ENCODE measurements around the gene GABRG1. TPM values are rescaled to one million over a fixed set of nuclear protein-coding genes. Genes with fewer than 3 reads are reported as not detected.

The GABRG1 gene
- total and polyA plus RNA-seq, 7 donors: under 0.01 TPM; not detected in 6

- Histone ChIP-seq H3K4me3 (no peak overlapping the region), H3K4me1 (no peaks in the 10 kb centered on the region), H3K27me3 (ENCODE audit: insufficient read depth in 3 of 3, low read length in 2 of 3) (no peaks in the 10 kb centered on the region), H3K9me3 (no peaks in the 10 kb centered on the region), H3K36me3 (ENCODE audit: insufficient read depth in 1 of 2, low read depth in 1 of 2) (no peaks in the 10 kb centered on the region), H3K27ac (no peak overlapping the region)
- intact Hi-C loops (cut with DNase I): no loop called here
- 69 to 74% (median 73%) methylated on average over 5 of the region's 5 CpGs for WGBS, 3 donors
- ATAC-seq (no peak), DNase-seq (no peak)
- no peak for TF ChIP-seq CTCF (IDR thresholded peaks at IDR 0.05)
These were observed 42.2 kb downstream of the GABRG1 start for GRCh38 chr4:46081674-46082073.

GRCh38 chr4:46081248-46081647 lies 42.6 kb downstream of the GABRG1 start:
- no peak for TF ChIP-seq CTCF (IDR thresholded peaks at IDR 0.05)
- no peak overlapping the region for H3K4me3 ChIP-seq
- no peaks in the 10 kb centered on the region for H3K36me3 ChIP-seq (ENCODE audit: insufficient read depth in 1 of 2, low read depth in 1 of 2)
- no peaks in the 10 kb centered on the region for H3K9me3 ChIP-seq
- DNase-seq (no peak), ATAC-seq (no peak)
- intact Hi-C loops (cut with DNase I): no loop called here
- no peak overlapping the region for H3K27ac ChIP-seq
- H3K27me3 ChIP-seq (ENCODE audit: insufficient read depth in 3 of 3, low read length in 2 of 3): no peaks in the 10 kb centered on the region
- no peaks in the 10 kb centered on the region for H3K4me1 ChIP-seq

- DNase-seq (no peak), ATAC-seq (no peak)
- intact Hi-C loops (cut with DNase I): no loop called here
- no peak for TF ChIP-seq CTCF (IDR thresholded peaks at IDR 0.05)
- H3K4me3 ChIP-seq: no peak overlapping the region
- H3K27ac ChIP-seq: no peak overlapping the region
- H3K27me3 ChIP-seq (ENCODE audit: insufficient read depth in 3 of 3, low read length in 2 of 3): no peaks in the 10 kb centered on the region
- no peaks in the 10 kb centered on the region for H3K9me3 ChIP-seq
- H3K4me1 ChIP-seq: no peaks in the 10 kb centered on the region
- no peaks in the 10 kb centered on the region for H3K36me3 ChIP-seq (ENCODE audit: insufficient read depth in 1 of 2, low read depth in 1 of 2)
These were observed 50.1 kb downstream of the GABRG1 start for GRCh38 chr4:46073778-46074177.

GRCh38 chr4:46051392-46051791 lies 72.5 kb downstream of the GABRG1 start:
- no peak overlapping the region for H3K4me3 ChIP-seq
- intact Hi-C loops (cut with DNase I): no loop called here
- no peaks in the 10 kb centered on the region for H3K9me3 ChIP-seq
- 79 to 85% (median 80%) methylated on average over 2 of the region's 2 CpGs for WGBS, 3 donors
- DNase-seq (no peak), ATAC-seq (no peak)
- TF ChIP-seq CTCF (IDR thresholded peaks at IDR 0.05): no peak
- no peaks in the 10 kb centered on the region for H3K4me1 ChIP-seq
- H3K27me3 ChIP-seq (ENCODE audit: insufficient read depth in 3 of 3, low read length in 2 of 3): no peaks in the 10 kb centered on the region
- H3K27ac ChIP-seq: no peak overlapping the region
- H3K36me3 ChIP-seq (ENCODE audit: insufficient read depth in 1 of 2, low read depth in 1 of 2): no peaks in the 10 kb centered on the region

GRCh38 chr4:46032056-46032455 lies 91.8 kb downstream of the GABRG1 start:
- H3K27ac ChIP-seq: no peak overlapping the region
- DNase-seq: no peak
- no peaks in the 10 kb centered on the region for H3K4me1 ChIP-seq
- WGBS, 3 donors: 24 to 52% (median 45%) methylated on average over 1 of the region's 1 CpG
- H3K27me3 ChIP-seq (ENCODE audit: insufficient read depth in 3 of 3, low read length in 2 of 3): no peaks in the 10 kb centered on the region
- ATAC-seq: no peak
- intact Hi-C loops (cut with DNase I): no loop called here
- no peaks in the 10 kb centered on the region for H3K9me3 ChIP-seq
- TF ChIP-seq CTCF (IDR thresholded peaks at IDR 0.05): no peak
- no peak overlapping the region for H3K4me3 ChIP-seq
- no peaks in the 10 kb centered on the region for H3K36me3 ChIP-seq (ENCODE audit: insufficient read depth in 1 of 2, low read depth in 1 of 2)
